ENCODE data around the gene BANF2.

BANF2 gene

DNA sequence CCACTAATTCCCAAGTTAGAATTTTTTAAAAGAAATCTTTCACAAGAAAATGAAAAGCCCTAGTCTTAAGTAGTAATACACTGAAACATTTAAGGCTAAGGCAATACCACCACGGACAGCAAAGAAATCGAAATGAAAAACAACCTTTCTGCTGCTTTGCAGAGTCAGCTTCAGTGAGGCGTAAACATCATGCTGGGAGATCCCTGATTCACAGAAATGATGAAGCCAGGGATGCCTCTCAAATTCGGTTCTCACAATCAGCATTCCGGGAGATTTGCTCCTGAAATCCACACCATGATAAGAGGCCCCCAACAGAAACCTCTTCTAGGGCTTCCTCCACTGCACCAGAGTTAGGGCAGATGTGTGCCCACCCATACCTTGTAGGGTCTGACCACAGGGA, 36.3 kb upstream of the BANF2 start:
- H3K36me3 ChIP-seq (ENCODE audit: control insufficient read depth, insufficient read depth, low read length), result no peaks in the 10 kb centered on the region
- H3K27ac ChIP-seq, result no peak overlapping the region
- no peak for TF ChIP-seq CTCF (IDR thresholded peaks at IDR 0.05)
- H2AFZ ChIP-seq, result no peak overlapping the region
- H3K79me2 ChIP-seq, result peaks cover 45% of the 10 kb centered on the region
- H3K27me3 ChIP-seq (ENCODE audit: control insufficient read depth, insufficient read depth, low read length), result no peaks in the 10 kb centered on the region
- peak overlapping the region; percentile 14 for H3K4me2 ChIP-seq (ENCODE audit: low read length)
- H3K9me3 ChIP-seq (ENCODE audit: control insufficient read depth, low read length), result no peaks in the 10 kb centered on the region
- no peak overlapping the region for H3K4me3 ChIP-seq (ENCODE audit: low read depth, low read length)
- no peak overlapping the region for H3K9ac ChIP-seq
- peaks cover 15% of the 10 kb centered on the region for H3K4me1 ChIP-seq

DNA sequence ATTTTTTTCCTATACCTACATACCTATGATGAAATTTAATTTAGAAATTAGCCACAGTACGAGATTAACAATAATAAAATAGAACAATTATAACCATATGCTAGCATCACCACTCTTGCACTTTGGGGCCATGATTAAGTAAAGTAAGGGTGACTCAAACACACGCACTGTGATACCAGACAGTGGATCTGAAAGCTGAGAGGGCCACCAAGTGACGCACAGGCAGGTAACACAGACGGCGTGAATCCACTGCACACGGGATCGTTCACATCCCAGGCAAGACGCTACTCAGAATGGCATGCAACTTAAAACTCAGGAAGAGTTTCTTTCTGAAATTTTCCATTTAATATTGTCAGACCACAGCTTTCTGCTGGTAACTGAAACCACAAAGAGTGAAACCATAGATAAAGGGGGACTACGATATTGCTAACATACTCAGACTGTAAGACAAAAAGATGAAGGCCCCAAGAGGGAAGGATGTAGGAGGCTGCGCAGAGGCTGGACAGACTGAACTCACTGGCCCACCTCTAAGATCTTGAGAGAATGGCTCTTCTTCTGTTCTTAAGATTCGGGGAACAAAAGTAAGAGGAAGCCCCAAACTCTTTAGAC, 35.6 kb upstream of the BANF2 start:
- H3K27me3 ChIP-seq (ENCODE audit: control insufficient read depth, insufficient read depth, low read length), result no peaks in the 10 kb centered on the region
- H3K79me2 ChIP-seq, result peaks cover 47% of the 10 kb centered on the region
- no peak overlapping the region for H3K4me2 ChIP-seq (ENCODE audit: low read length)
- H3K4me1 ChIP-seq, result peaks cover 15% of the 10 kb centered on the region
- no peak overlapping the region for H3K4me3 ChIP-seq (ENCODE audit: low read depth, low read length)
- no peak overlapping the region for H3K27ac ChIP-seq
- H3K9me3 ChIP-seq (ENCODE audit: control insufficient read depth, low read length), result no peaks in the 10 kb centered on the region
- H2AFZ ChIP-seq, result no peak overlapping the region
- H3K9ac ChIP-seq, result no peak overlapping the region
- TF ChIP-seq CTCF (IDR thresholded peaks at IDR 0.05), result no peak
- H3K36me3 ChIP-seq (ENCODE audit: control insufficient read depth, insufficient read depth, low read length), result no peaks in the 10 kb centered on the region

DNA sequence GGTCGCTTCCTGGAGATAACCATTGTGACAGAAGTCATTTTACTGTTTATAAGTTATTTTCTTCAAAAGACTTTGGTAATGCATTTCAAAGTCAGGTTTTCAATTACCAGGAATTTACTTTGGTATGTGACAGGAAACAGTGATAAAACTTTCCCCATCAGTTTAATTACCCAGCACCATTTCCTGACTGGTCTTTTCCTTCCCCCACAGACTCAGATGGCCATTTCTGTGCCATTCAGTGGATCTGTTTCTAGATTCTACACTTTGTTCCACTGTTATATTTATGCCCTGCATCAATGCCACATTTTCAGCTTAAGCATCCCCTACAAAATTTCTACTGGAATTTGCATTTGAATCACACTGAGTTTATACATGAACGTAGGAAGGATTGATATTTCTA, 34.0 kb upstream of the BANF2 start:
- Histone ChIP-seq H3K9ac (no peak overlapping the region), H3K4me1 (peaks cover 15% of the 10 kb centered on the region), H3K27me3 (ENCODE audit: control insufficient read depth, insufficient read depth, low read length) (no peaks in the 10 kb centered on the region), H3K79me2 (peaks cover 33% of the 10 kb centered on the region), H3K4me2 (ENCODE audit: low read length) (no peak overlapping the region), H2AFZ (no peak overlapping the region), H3K27ac (no peak overlapping the region), H3K4me3 (ENCODE audit: low read depth, low read length) (no peak overlapping the region), H3K36me3 (ENCODE audit: control insufficient read depth, insufficient read depth, low read length) (no peaks in the 10 kb centered on the region), H3K9me3 (ENCODE audit: control insufficient read depth, low read length) (no peaks in the 10 kb centered on the region)
- no peak for TF ChIP-seq CTCF (IDR thresholded peaks at IDR 0.05)

- no peak overlapping the region for H3K4me3 ChIP-seq (ENCODE audit: low read depth, low read length)
- TF ChIP-seq CTCF (IDR thresholded peaks at IDR 0.05), result no peak
- no peak overlapping the region for H3K4me2 ChIP-seq (ENCODE audit: low read length)
- no peaks in the 10 kb centered on the region for H3K36me3 ChIP-seq (ENCODE audit: control insufficient read depth, insufficient read depth, low read length)
- no peaks in the 10 kb centered on the region for H3K9me3 ChIP-seq (ENCODE audit: control insufficient read depth, low read length)
- H3K9ac ChIP-seq, result no peak overlapping the region
- H3K4me1 ChIP-seq, result peaks cover 13% of the 10 kb centered on the region
- H2AFZ ChIP-seq, result no peak overlapping the region
- no peak overlapping the region for H3K27ac ChIP-seq
- H3K27me3 ChIP-seq (ENCODE audit: control insufficient read depth, insufficient read depth, low read length), result no peaks in the 10 kb centered on the region
- peaks cover 32% of the 10 kb centered on the region for H3K79me2 ChIP-seq
Observed at GRCh38 chr20:17666481-17666880, 33.3 kb upstream of the BANF2 start.

DNA sequence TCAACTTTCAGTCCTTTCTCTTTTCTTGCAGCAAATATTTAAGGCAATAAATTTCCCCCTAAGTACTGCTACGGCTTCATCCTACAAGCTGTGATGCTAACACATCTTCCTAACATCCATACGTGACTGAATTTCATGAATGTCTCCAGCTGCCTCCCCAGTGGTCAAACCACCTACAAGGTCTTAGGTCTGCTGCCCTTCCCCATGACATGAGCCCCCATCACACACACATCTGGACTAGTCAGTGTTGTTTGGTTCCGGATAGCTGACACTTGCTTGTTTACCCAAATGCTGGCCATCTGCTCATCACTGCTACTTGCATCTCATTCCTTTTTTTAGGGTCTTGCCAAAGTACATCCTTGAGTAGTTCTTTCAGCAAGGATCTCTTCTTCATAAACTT, 32.3 kb upstream of the BANF2 start:
- Histone ChIP-seq H3K4me1 (peaks cover 12% of the 10 kb centered on the region), H3K27ac (no peak overlapping the region), H3K4me2 (ENCODE audit: low read length) (no peak overlapping the region), H2AFZ (no peak overlapping the region), H3K9ac (no peak overlapping the region), H3K36me3 (ENCODE audit: control insufficient read depth, insufficient read depth, low read length) (no peaks in the 10 kb centered on the region), H3K79me2 (peaks cover 36% of the 10 kb centered on the region), H3K4me3 (ENCODE audit: low read depth, low read length) (no peak overlapping the region), H3K27me3 (ENCODE audit: control insufficient read depth, insufficient read depth, low read length) (no peaks in the 10 kb centered on the region), H3K9me3 (ENCODE audit: control insufficient read depth, low read length) (no peaks in the 10 kb centered on the region)
- no peak for TF ChIP-seq CTCF (IDR thresholded peaks at IDR 0.05)

Data from parathyroid adenoma (tissue), 2 donors.